ENCODE measurements around the gene KCTD1.

The KCTD1 gene

GRCh38 chr18:26519114-26519513 lies 29.2 kb downstream of the KCTD1 start:
- no peak for DNase-seq

- DNase-seq, result peak; percentile 20
These were observed 31.4 kb downstream of the KCTD1 start for GRCh38 chr18:26516964-26517363.

DNA sequence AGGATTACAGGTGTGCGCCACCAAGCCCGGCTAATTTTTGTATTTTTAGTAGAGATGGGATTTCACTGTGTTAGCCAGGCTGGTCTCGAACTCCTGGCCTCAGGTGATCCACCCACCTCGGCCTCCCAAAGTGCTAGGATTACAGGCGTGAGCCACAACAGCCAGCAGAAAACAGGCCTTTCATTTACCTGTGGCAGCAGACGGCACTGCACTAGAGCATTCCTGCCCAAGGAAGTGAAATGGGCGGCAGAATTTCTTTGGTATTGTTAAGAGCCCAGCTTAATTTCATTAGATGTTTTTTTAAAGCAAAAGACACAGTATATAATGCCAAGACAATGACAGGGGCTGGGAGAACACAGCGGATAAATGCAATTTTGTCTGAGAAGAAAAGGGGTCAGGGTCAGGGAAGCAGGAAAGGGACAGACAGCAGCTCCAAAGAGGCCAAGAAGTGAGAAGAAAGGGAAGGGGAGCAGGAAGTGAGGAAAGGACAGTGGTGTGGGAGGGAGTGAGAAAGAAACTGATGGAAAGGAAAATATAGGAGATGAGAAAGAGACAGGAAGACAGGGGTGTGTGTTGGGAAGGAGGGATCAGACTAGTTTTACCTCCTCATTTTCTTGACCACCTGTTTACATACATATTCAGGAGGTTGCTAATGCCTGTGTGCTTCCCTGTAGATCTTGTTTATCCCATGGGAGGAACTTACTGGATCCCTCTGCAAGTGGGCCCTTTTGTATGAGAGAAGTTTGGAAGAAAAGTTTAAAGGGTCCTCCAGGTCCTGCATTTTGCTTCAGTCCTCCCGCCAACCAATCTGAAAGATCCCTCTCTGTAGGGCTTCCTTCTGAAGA lies 32.5 kb downstream of the KCTD1 start:
- DNase-seq, result no peak

GRCh38 chr18:26511339-26512071 lies 36.8 kb downstream of the KCTD1 start:
- DNase-seq, result no peak

- no peak for DNase-seq
These were observed 38.0 kb downstream of the KCTD1 start for GRCh38 chr18:26510337-26510736.

- DNase-seq, result no peak
These were observed 42.3 kb downstream of the KCTD1 start for GRCh38 chr18:26506012-26506411.

GRCh38 chr18:26504831-26505230 lies 43.5 kb downstream of the KCTD1 start:
- DNase-seq, result no peak

DNA sequence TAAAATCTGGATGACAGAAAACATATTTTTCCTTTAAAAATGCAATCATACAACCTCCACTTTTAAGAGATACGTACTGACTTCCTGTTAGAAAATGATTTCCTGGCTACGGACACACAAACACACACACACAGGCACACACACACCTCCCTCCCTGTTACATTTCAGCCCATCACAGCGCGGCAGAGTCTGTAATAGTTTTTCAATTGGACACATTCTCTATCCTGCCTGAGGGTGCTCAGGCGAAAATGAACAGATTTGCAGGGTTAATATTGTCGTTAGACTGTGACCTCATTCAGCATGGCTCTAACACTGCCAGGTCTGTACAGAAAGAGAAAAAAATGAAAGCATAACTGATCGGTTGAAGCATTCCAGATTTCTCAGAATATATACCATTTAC lies 45.0 kb downstream of the KCTD1 start:
- no peak for DNase-seq

DNA sequence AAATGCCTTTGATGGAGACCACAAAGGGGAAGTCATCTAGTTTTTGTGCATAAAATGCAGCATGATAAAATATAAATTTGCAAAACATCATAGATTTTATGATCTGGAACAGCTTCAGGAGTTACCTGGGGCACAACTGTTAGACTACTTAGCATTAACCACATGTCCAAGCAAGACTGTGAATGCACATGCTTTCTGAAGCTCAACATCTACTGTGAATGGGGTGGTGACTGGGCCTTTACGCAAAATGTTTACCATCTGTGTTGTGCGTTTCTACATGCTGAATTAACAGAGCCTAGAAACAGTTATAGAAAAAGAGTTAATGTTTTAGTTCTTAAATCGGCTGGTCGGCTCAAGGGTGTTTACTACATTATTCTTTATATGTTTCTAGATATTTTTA lies 45.5 kb downstream of the KCTD1 start:
- no peak for DNase-seq

DNA sequence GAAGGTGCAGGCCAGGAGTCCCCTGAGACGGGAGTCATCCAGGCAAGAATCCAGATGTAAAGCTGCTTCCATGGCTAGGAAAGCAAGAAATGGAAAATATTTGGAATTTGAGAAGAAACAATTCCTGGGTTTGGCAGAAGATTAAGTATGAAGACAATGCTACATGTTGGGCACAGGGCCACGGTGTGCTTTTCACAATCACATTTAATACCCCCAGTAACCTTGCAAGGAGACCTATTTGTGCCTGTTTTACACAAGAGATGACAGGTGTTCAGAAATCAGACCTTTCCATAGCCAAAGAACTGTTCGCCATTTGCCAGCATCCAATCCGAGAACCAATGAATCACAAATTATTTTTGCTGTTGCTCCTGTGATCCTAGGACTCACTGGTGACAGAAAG lies 50.5 kb downstream of the KCTD1 start:
- DNase-seq, result peak; percentile 58

DNA sequence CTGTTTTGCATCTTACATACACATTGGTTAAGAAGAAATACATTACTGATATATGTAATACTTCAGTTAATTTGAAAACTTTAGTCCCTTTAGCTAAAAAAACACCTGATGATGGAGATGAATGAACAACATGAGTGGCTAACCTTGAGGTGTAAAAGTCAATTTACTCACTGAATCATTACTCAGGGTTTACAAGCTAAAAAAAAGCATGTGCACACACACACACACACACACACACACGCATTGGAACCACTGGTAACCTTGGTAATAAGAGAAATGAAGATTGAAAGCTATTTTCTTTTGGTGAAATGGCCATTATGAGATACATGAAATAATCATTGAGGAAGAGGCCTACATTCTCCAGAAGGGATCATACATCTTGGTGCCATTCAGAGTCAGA lies 51.8 kb downstream of the KCTD1 start:
- DNase-seq, result no peak

DNA sequence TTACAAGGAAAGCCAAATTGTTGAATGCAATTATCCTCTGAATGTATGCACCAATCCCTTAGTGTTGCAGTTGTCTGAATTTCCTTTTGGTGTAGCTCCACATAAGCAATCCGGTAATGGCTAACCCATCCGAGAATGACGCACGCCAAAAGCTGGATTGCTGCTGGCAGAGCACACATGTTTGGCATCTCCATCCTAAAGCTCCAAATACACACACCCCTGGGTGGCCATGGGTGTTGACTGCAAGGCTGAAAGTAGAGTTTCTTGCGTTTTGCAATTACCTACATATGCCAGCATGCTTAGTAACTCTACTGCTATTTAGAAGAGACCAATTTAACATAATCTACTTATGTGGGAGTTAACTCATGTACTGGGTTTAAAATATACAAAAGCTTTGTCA lies 53.1 kb downstream of the KCTD1 start:
- DNase-seq, result no peak

DNA sequence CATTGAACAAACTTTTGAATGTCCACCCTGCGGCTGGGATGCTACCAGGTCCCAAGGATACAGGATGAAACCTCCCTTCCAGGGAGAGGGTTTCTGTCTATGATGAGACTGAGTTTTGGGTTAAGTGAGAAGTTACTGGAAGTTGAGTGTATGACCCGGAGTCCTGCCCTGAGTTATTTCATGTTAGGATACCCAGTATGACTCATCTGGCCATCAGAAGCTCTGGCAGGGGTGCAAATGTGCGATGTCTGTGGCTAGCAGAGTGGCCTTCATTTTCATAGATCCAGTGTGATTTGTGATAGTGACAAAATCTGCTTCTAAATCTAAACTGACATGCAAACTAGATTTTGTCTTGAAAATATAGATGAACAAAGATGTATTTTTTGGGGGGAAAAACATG lies 55.3 kb downstream of the KCTD1 start:
- DNase-seq, result no peak

DNA sequence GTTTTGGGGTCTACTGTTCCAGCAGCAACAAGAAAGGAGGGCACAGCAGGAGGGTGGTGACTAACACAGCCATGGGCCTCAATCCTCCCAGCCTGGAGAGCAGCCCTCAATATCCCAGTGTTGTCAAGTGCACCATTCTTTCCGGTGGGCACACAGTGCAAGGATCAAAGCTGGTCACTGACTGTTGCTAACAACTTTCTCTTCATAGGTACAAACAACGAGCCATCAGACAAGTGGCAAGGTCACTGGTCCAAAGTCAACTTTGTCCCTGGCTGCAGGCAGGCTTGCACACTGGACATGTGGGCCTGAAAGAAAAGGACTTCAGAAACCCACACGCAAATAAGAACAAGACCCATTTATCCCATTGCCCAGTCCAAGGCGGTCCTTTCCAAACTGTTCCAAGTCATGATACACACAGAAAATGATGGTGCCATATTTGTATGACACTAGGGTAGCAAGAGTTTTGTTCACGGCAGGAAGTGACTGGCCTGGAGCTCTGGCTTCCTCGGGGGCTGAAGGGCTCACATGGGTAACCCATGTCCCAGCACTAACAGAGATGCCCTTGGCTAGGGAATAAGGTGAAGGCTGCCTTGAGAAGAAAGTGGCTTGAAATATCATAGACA lies 57.0 kb downstream of the KCTD1 start:
- no peak for DNase-seq

- no peak for DNase-seq
These were observed 58.5 kb downstream of the KCTD1 start for GRCh38 chr18:26489881-26490280.

DNA sequence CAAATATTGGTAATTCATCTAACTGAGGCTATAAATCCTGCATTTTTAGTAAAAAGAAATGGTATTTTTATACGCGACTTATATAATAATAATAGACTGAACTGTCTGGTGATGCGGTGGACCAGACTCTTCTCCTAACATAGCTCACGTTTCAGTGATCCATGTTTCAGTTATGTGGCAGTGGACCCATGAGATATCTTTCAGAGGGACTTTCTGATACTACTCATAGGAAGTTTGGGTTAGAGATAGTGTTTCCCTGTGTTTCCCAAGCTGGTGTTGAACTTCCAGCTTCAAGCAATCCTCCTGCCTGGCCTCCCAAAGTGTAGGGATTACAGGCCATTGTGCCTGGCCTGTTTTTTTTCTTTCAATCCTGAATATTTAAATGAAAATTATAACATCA lies 59.2 kb downstream of the KCTD1 start:
- no peak for DNase-seq

- DNase-seq, result no peak
These were observed 59.8 kb downstream of the KCTD1 start for GRCh38 chr18:26488417-26489009.

GRCh38 chr18:26487437-26487836 lies 60.9 kb downstream of the KCTD1 start:
- no peak for DNase-seq

- no peak for DNase-seq
These were observed 64.7 kb downstream of the KCTD1 start for GRCh38 chr18:26483633-26484032.

GRCh38 chr18:26482569-26482968 lies 65.8 kb downstream of the KCTD1 start:
- DNase-seq, result no peak

- DNase-seq, result peak; percentile 96
These were observed 67.2 kb downstream of the KCTD1 start for GRCh38 chr18:26480897-26481795.

- DNase-seq, result peak; percentile 67
These were observed 68.7 kb downstream of the KCTD1 start for GRCh38 chr18:26479681-26480079.
